Trophoblast cell (in vitro differentiated cells and primary cell): ENCODE data around the gene FUBP1.

Experiments used
- DNase-seq, 2 donors: peaks; one replicate each; pipeline ENCODE4 v3.0.0-alpha.2; 2016
- H2AFZ ChIP-seq: 2 replicates; pipeline ENCODE4 v1.6.1; 2013; ENCODE audit warnings: low read length, moderate library complexity, mild to moderate bottlenecking; ENCODE audit not compliant: insufficient read depth, poor library complexity
- H2AK5ac ChIP-seq: 2 replicates; pipeline ENCODE4 v1.6.1; 2013; ENCODE audit warnings: mild to moderate bottlenecking, low read length
- H2BK120ac ChIP-seq: 2 replicates; pipeline ENCODE4 v1.6.1; 2013; ENCODE audit warnings: low read length, mild to moderate bottlenecking, moderate library complexity; ENCODE audit not compliant: insufficient read depth, poor library complexity
- H2BK12ac ChIP-seq: 2 replicates; pipeline ENCODE4 v1.6.1; 2013; ENCODE audit warnings: mild to moderate bottlenecking, low read length, moderate library complexity
- H2BK5ac ChIP-seq: 2 replicates; pipeline ENCODE4 v1.6.1; 2013; ENCODE audit warnings: low read length, low read depth, moderate library complexity, mild to moderate bottlenecking; ENCODE audit not compliant: poor library complexity
- H3K14ac ChIP-seq: 2 replicates; pipeline ENCODE4 v1.6.1; 2013; ENCODE audit warnings: mild to moderate bottlenecking, low read length
- H3K18ac ChIP-seq: 2 replicates; pipeline ENCODE4 v1.6.1; 2013; ENCODE audit warnings: mild to moderate bottlenecking, low read length
- H3K23ac ChIP-seq: 2 replicates; pipeline ENCODE4 v1.6.1; 2013; ENCODE audit warnings: low read length
- H3K27ac ChIP-seq: 2 replicates; pipeline ENCODE4 v1.5.1; 2013; ENCODE audit warnings: low read depth, mild to moderate bottlenecking, inconsistent platforms, low read length, moderate library complexity
- H3K27me3 ChIP-seq: 2 replicates; pipeline ENCODE4 v1.6.1; 2013; ENCODE audit warnings: inconsistent platforms, mild to moderate bottlenecking, low read length, moderate library complexity; ENCODE audit not compliant: insufficient read depth
- H3K36me3 ChIP-seq, 2 experiments: 1 replicate in 1 of 2; 2 replicates in 1 of 2; pipeline ENCODE4 v1.6.1; 2013; ENCODE audit warnings: low read length in 2 of 2, mild to moderate bottlenecking in 2 of 2, moderate library complexity in 1 of 2; ENCODE audit not compliant: insufficient read depth in 2 of 2, control insufficient read depth in 1 of 2
- H3K4ac ChIP-seq: 2 replicates; pipeline ENCODE4 v1.6.1; 2013; ENCODE audit warnings: low read depth, mild to moderate bottlenecking, low read length, moderate library complexity
- H3K4me1 ChIP-seq, 2 experiments: 1 replicate in 1 of 2; 2 replicates in 1 of 2; pipeline ENCODE4 v1.6.1; 2013; ENCODE audit warnings: low read length in 2 of 2, mild to moderate bottlenecking in 2 of 2, moderate library complexity in 1 of 2; ENCODE audit not compliant: insufficient read depth in 2 of 2, control insufficient read depth in 1 of 2
- H3K4me2 ChIP-seq: 2 replicates; pipeline ENCODE4 v1.6.1; 2013; ENCODE audit warnings: inconsistent platforms, mild to moderate bottlenecking, low read length, moderate library complexity
- H3K4me3 ChIP-seq: 2 replicates; pipeline ENCODE4 v1.5.1; 2013; ENCODE audit warnings: mild to moderate bottlenecking, low read depth, low read length, inconsistent platforms
- H3K79me1 ChIP-seq: one replicate; pipeline ENCODE4 v1.6.1; 2013; ENCODE audit warnings: low read length
- H3K79me2 ChIP-seq: 2 replicates; pipeline ENCODE4 v1.6.1; 2013; ENCODE audit warnings: low read length, mild to moderate bottlenecking; ENCODE audit not compliant: control insufficient read depth, insufficient read depth, poor library complexity
- H3K9ac ChIP-seq: 2 replicates; pipeline ENCODE4 v1.6.1; 2013; ENCODE audit warnings: mild to moderate bottlenecking, low read length
- H3K9me3 ChIP-seq: 2 replicates; pipeline ENCODE4 v1.6.1; 2013; ENCODE audit warnings: low read depth, mild to moderate bottlenecking, control low read depth, inconsistent platforms, low read length; ENCODE audit not compliant: insufficient read depth
- H4K12ac ChIP-seq: 2 replicates; pipeline ENCODE4 v1.6.1; 2013; ENCODE audit warnings: low read depth, mild to moderate bottlenecking, low read length, moderate library complexity
- H4K8ac ChIP-seq: 2 replicates; pipeline ENCODE4 v1.6.1; 2013; ENCODE audit warnings: low read depth, mild to moderate bottlenecking, low read length, moderate library complexity
- H4K91ac ChIP-seq: one replicate; pipeline ENCODE4 v1.6.1; 2013; ENCODE audit warnings: low read depth, mild to moderate bottlenecking, low read length, moderate library complexity
- WGBS: extraction: QIAGEN DNeasy Blood & Tissue Kit; methylation state at CpG from one replicate; pipeline ENCODE4 v1.1.7; 2013; ENCODE audit warnings: missing lambda C conversion rate; ENCODE audit not compliant: insufficient read length, insufficient coverage; ENCODE audit errors: extremely low coverage; 5-methylcytosine and 5-hydroxymethylcytosine counted together

Gene FUBP1

GRCh38 chr1:77927414-77927813, 51.5 kb downstream of the FUBP1 start:
- H4K8ac ChIP-seq: no peak overlapping the region
- H2BK5ac ChIP-seq: no peak overlapping the region
- H3K4me3 ChIP-seq: peak overlapping the region; percentile 53
- H3K9ac ChIP-seq: no peak overlapping the region
- no peak overlapping the region for H3K23ac ChIP-seq
- H3K9me3 ChIP-seq: peaks cover 1% of the 10 kb centered on the region
- H2AK5ac ChIP-seq: no peak overlapping the region
- H3K14ac ChIP-seq: no peak overlapping the region
- no peaks in the 10 kb centered on the region for H3K27me3 ChIP-seq
- no peak overlapping the region for H4K91ac ChIP-seq
- H4K12ac ChIP-seq: no peak overlapping the region
- no peak overlapping the region for H3K18ac ChIP-seq
- no peak for DNase-seq
- no peak overlapping the region for H3K4ac ChIP-seq
- no peak overlapping the region for H2BK120ac ChIP-seq
- no peak overlapping the region for H3K27ac ChIP-seq
- H2AFZ ChIP-seq: no peak overlapping the region
- no peak overlapping the region for H2BK12ac ChIP-seq
- peaks cover 6 to 9% of the 10 kb centered on the region in 2 experiments for H3K36me3 ChIP-seq
- H3K4me2 ChIP-seq: no peak overlapping the region
- H3K79me2 ChIP-seq: no peaks in the 10 kb centered on the region
- no peaks in the 10 kb centered on the region for H3K4me1 ChIP-seq
- H3K79me1 ChIP-seq: no peaks in the 10 kb centered on the region
- no CpG with 5 or more reads among the region's 4 CpGs for WGBS

GRCh38 chr1:77926561-77927357, 52.1 kb downstream of the FUBP1 start:
- no peak overlapping the region for H3K9ac ChIP-seq
- H2BK12ac ChIP-seq: no peak overlapping the region
- H3K27ac ChIP-seq: no peak overlapping the region
- WGBS: no CpG with 5 or more reads among the region's 13 CpGs
- no peak overlapping the region for H2BK120ac ChIP-seq
- H3K79me1 ChIP-seq: no peaks in the 10 kb centered on the region
- H3K4ac ChIP-seq: no peak overlapping the region
- no peaks in the 10 kb centered on the region for H3K27me3 ChIP-seq
- peaks cover 6 to 9% of the 10 kb centered on the region in 2 experiments for H3K36me3 ChIP-seq
- no peaks in the 10 kb centered on the region for H3K4me1 ChIP-seq
- no peak overlapping the region for H2AK5ac ChIP-seq
- H2AFZ ChIP-seq: no peak overlapping the region
- H4K91ac ChIP-seq: no peak overlapping the region
- H4K12ac ChIP-seq: no peak overlapping the region
- H2BK5ac ChIP-seq: no peak overlapping the region
- no peaks in the 10 kb centered on the region for H3K79me2 ChIP-seq
- no peak overlapping the region for H3K4me2 ChIP-seq
- no peak overlapping the region for H4K8ac ChIP-seq
- peaks cover 1% of the 10 kb centered on the region for H3K9me3 ChIP-seq
- no peak for DNase-seq
- H3K4me3 ChIP-seq: no peak overlapping the region
- no peak overlapping the region for H3K14ac ChIP-seq
- no peak overlapping the region for H3K18ac ChIP-seq
- H3K23ac ChIP-seq: no peak overlapping the region

- no peak overlapping the region for H3K9ac ChIP-seq
- no peak overlapping the region for H2AFZ ChIP-seq
- H3K4me1 ChIP-seq: no peaks in the 10 kb centered on the region
- no peak overlapping the region for H3K14ac ChIP-seq
- no peak overlapping the region for H2AK5ac ChIP-seq
- WGBS: no CpG with 5 or more reads among the region's 2 CpGs
- no peaks in the 10 kb centered on the region for H3K79me1 ChIP-seq
- no peak overlapping the region for H3K4me3 ChIP-seq
- H2BK12ac ChIP-seq: no peak overlapping the region
- H2BK5ac ChIP-seq: no peak overlapping the region
- H3K23ac ChIP-seq: no peak overlapping the region
- peaks cover 1% of the 10 kb centered on the region for H3K9me3 ChIP-seq
- H3K4ac ChIP-seq: no peak overlapping the region
- H3K27ac ChIP-seq: no peak overlapping the region
- peaks cover 6 to 9% of the 10 kb centered on the region in 2 experiments for H3K36me3 ChIP-seq
- H2BK120ac ChIP-seq: no peak overlapping the region
- H3K18ac ChIP-seq: no peak overlapping the region
- H4K12ac ChIP-seq: no peak overlapping the region
- no peaks in the 10 kb centered on the region for H3K27me3 ChIP-seq
- no peaks in the 10 kb centered on the region for H3K79me2 ChIP-seq
- no peak for DNase-seq
- H4K8ac ChIP-seq: no peak overlapping the region
- H3K4me2 ChIP-seq: no peak overlapping the region
- H4K91ac ChIP-seq: no peak overlapping the region
These were observed 52.9 kb downstream of the FUBP1 start for GRCh38 chr1:77925956-77926355.

DNA sequence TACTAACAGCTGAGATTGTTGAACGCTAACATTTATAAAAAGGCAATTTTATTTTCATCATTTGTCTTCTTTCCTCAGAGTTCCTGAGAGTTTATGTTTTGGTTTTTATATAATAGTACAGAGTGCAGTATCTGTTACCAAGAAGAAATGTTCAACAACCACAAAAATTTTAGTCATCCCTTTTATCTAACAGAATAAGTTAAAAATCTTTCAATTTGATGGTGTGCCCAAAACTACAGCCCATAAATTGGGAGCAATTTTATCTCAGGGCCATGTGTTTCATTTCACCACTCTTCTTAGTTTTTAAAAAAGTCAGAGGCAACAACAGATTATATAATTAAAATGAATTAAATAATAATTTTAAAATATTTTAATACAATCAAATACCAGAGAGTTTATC, 53.4 kb downstream of the FUBP1 start:
- no peak overlapping the region for H4K8ac ChIP-seq
- no peaks in the 10 kb centered on the region for H3K4me1 ChIP-seq
- no peak overlapping the region for H3K23ac ChIP-seq
- no peak overlapping the region for H3K14ac ChIP-seq
- no peak overlapping the region for H3K4me3 ChIP-seq
- no peak overlapping the region for H3K4me2 ChIP-seq
- no peaks in the 10 kb centered on the region for H3K79me1 ChIP-seq
- H3K36me3 ChIP-seq: peaks cover 6 to 7% of the 10 kb centered on the region in 2 experiments
- H3K9ac ChIP-seq: no peak overlapping the region
- no peaks in the 10 kb centered on the region for H3K79me2 ChIP-seq
- no peak overlapping the region for H4K12ac ChIP-seq
- no peak overlapping the region for H3K27ac ChIP-seq
- no peak overlapping the region for H2AK5ac ChIP-seq
- no peak overlapping the region for H2BK5ac ChIP-seq
- H4K91ac ChIP-seq: no peak overlapping the region
- H2AFZ ChIP-seq: no peak overlapping the region
- H3K4ac ChIP-seq: no peak overlapping the region
- DNase-seq: no peak
- H2BK12ac ChIP-seq: no peak overlapping the region
- no peaks in the 10 kb centered on the region for H3K27me3 ChIP-seq
- no CpG with 5 or more reads among the region's 1 CpG for WGBS
- H3K18ac ChIP-seq: no peak overlapping the region
- H3K9me3 ChIP-seq: peaks cover 1% of the 10 kb centered on the region
- H2BK120ac ChIP-seq: no peak overlapping the region
